Spleen (tissue), 7 donors: ENCODE results near the gene MBNL2.

Source experiments
- POLR2A ChIP-seq, 3 donors: fragments of 450-650 bp; IDR thresholded peaks; one replicate each; pipeline ENCODE4 v1.5.1; 2017; ENCODE audit warnings: antibody characterized with exemption in 3 of 3, mild to moderate bottlenecking in 1 of 3
- TF ChIP-seq, protein P1 (sequence below), 11 experiments: fragments of 200-600 bp in 7 of 11; fragments of 450-650 bp in 4 of 11; sonication (generic) in 4 of 11; IDR thresholded peaks in 8 of 11; conservative IDR thresholded peaks in 3 of 11; 1 replicate in 7 of 11; 2 replicates in 4 of 11; pipeline versions ENCODE4 v1.4.0 to v1.8.0; 2016 to 2021; ENCODE audit warnings: antibody characterized with exemption in 11 of 11, inconsistent platforms in 4 of 11, mild to moderate bottlenecking in 1 of 11
- donor health status: DM: no; HTN: no; CAD: no; lungs with moderate emphysema.
- donor health status: DM: no; HTN: no; CAD: no.
- donor health status: DM: no; HTN: no; CAD: no.

- TF ChIP-seq, protein P1, sequence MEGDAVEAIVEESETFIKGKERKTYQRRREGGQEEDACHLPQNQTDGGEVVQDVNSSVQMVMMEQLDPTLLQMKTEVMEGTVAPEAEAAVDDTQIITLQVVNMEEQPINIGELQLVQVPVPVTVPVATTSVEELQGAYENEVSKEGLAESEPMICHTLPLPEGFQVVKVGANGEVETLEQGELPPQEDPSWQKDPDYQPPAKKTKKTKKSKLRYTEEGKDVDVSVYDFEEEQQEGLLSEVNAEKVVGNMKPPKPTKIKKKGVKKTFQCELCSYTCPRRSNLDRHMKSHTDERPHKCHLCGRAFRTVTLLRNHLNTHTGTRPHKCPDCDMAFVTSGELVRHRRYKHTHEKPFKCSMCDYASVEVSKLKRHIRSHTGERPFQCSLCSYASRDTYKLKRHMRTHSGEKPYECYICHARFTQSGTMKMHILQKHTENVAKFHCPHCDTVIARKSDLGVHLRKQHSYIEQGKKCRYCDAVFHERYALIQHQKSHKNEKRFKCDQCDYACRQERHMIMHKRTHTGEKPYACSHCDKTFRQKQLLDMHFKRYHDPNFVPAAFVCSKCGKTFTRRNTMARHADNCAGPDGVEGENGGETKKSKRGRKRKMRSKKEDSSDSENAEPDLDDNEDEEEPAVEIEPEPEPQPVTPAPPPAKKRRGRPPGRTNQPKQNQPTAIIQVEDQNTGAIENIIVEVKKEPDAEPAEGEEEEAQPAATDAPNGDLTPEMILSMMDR (IDR thresholded peaks at IDR 0.05 in 8 of 11, conservative IDR thresholded peaks at IDR 0.05 in 3 of 11), result no peak
- no peak for TF ChIP-seq POLR2A (IDR thresholded peaks at IDR 0.05)
These were observed 27.1 kb downstream of the MBNL2 start for GRCh38 chr13:97249093-97249795.
